ENCODE measurements around the gene PBRM1.

- TF ChIP-seq CTCF (IDR thresholded peaks at IDR 0.05) (no peak), POLR2A (IDR thresholded peaks at IDR 0.05) (no peak)
Measured at GRCh38 chr3:52501046-52501445, 184.7 kb downstream of the PBRM1 start.
